Measurements from ENCODE around the gene ZFYVE16.
"Not testable (repeated sequence)": the region's sequence is repeated elsewhere in the genome, so short reads cannot be mapped to it uniquely, and the experiment has no call there.

The ZFYVE16 gene

GRCh38 chr5:80487444-80487828, 79.6 kb downstream of the ZFYVE16 start:
- peak in 2 of 56 donors; percentile 10 to 21 for DNase-seq

- peak; percentile 14 to 90 (median 74) for DNase-seq
Observed at GRCh38 chr5:80487829-80488721, 80.2 kb downstream of the ZFYVE16 start, which contains the start of gene FAM151B. FAM151B (plus strand) TSS chr5:80488100; CDS start chr5:80488124, 24 bp downstream.

GRCh38 chr5:80491296-80491695, 83.4 kb downstream of the ZFYVE16 start:
- DNase-seq, result no peak

GRCh38 chr5:80492741-80493140, 84.9 kb downstream of the ZFYVE16 start:
- no peak for DNase-seq

- DNase-seq, result not testable (repeated sequence)
Observed at GRCh38 chr5:80493443-80493842, 85.6 kb downstream of the ZFYVE16 start.

- no peak for DNase-seq
Observed at GRCh38 chr5:80495891-80496290, 88.0 kb downstream of the ZFYVE16 start.

- DNase-seq, result no peak
Observed at GRCh38 chr5:80502800-80503199, 94.9 kb downstream of the ZFYVE16 start.

GRCh38 chr5:80503641-80504040, 95.8 kb downstream of the ZFYVE16 start:
- no peak for DNase-seq

- no peak for DNase-seq
Observed at GRCh38 chr5:80504833-80505232, 97.0 kb downstream of the ZFYVE16 start.

GRCh38 chr5:80507663-80508062, 99.8 kb downstream of the ZFYVE16 start:
- DNase-seq, result no peak

- DNase-seq, result no peak
Observed at GRCh38 chr5:80508844-80509243, 101.0 kb downstream of the ZFYVE16 start.

GRCh38 chr5:80509362-80509761, 101.5 kb downstream of the ZFYVE16 start:
- no peak for DNase-seq

GRCh38 chr5:80516826-80517225, 109.0 kb downstream of the ZFYVE16 start:
- no peak for DNase-seq
